ENCODE results near the gene KRTAP2-1. TPM values are rescaled to one million over a fixed set of nuclear protein-coding genes. Genes with fewer than 3 reads are reported as not detected.

The KRTAP2-1 gene
- total RNA-seq, 1 experiment from 2014 or later: not detected

- no peak overlapping the region for H3K4me3 Mint-ChIP-seq (ENCODE audit: low read depth, unreplicated experiment)
- peaks cover 28% of the 10 kb centered on the region for H3K4me1 Mint-ChIP-seq (ENCODE audit: low read depth, unreplicated experiment)
- no peaks in the 10 kb centered on the region for H3K27me3 Mint-ChIP-seq (ENCODE audit: unreplicated experiment)
- DNase-seq: no peak
- H3K36me3 Mint-ChIP-seq (ENCODE audit: insufficient read depth, unreplicated experiment): no peaks in the 10 kb centered on the region
- H3K27ac Mint-ChIP-seq (ENCODE audit: unreplicated experiment): no peak overlapping the region
- intact Hi-C loops (cut with micrococcal nuclease; ENCODE audit: unreplicated experiment): no loop called here
- no peak for TF ChIP-seq CTCF (IDR thresholded peaks at IDR 0.05; ENCODE audit: unreplicated experiment)
- no TSS peak for BruUV-seq (replicated peaks)
- peaks cover 3% of the 10 kb centered on the region for H3K9me3 Mint-ChIP-seq (ENCODE audit: low read depth, unreplicated experiment)
- CTCF ChIA-PET: interaction anchor here (0.6 to 1.6 kb wide), 3 partner anchors 8 to 488 kb away, joined by 3 to 7 read pairs (median 3); partner anchors contain the start of gene KRTAP1-5
These were observed 28.6 kb downstream of the KRTAP2-1 start for GRCh38 chr17:41018541-41018940.

GRCh38 chr17:41016578-41017215 lies 30.4 kb downstream of the KRTAP2-1 start:
- Mint-ChIP-seq H3K27me3 (ENCODE audit: unreplicated experiment) (no peaks in the 10 kb centered on the region), H3K36me3 (ENCODE audit: insufficient read depth, unreplicated experiment) (no peaks in the 10 kb centered on the region), H3K27ac (ENCODE audit: unreplicated experiment) (no peak overlapping the region), H3K4me3 (ENCODE audit: low read depth, unreplicated experiment) (no peak overlapping the region), H3K4me1 (ENCODE audit: low read depth, unreplicated experiment) (peaks cover 39% of the 10 kb centered on the region), H3K9me3 (ENCODE audit: low read depth, unreplicated experiment) (no peaks in the 10 kb centered on the region)
- intact Hi-C loops (cut with micrococcal nuclease; ENCODE audit: unreplicated experiment): no loop called here
- no peak for TF ChIP-seq CTCF (IDR thresholded peaks at IDR 0.05; ENCODE audit: unreplicated experiment)
- CTCF ChIA-PET: interaction anchor here (0.6 to 1.8 kb wide), 4 partner anchors 42 to 81 kb away, joined by 3 to 5 read pairs (median 4); no protein-coding TSS in a partner anchor
- no peak for DNase-seq
- BruUV-seq (replicated peaks): no TSS peak

GRCh38 chr17:41015454-41015853 lies 31.7 kb downstream of the KRTAP2-1 start:
- Mint-ChIP-seq H3K27me3 (ENCODE audit: unreplicated experiment) (no peaks in the 10 kb centered on the region), H3K4me1 (ENCODE audit: low read depth, unreplicated experiment) (peaks cover 50% of the 10 kb centered on the region)

GRCh38 chr17:41013606-41014005 lies 33.5 kb downstream of the KRTAP2-1 start:
- no peak for DNase-seq
- CTCF ChIA-PET: interaction anchor here (0.6 to 2.2 kb wide), 11 partner anchors 12 to 505 kb away, joined by 3 to 6 read pairs (median 3); partner anchors contain the start of gene KRTAP2-3
- no TSS peak for BruUV-seq (replicated peaks)
- no peaks in the 10 kb centered on the region for H3K36me3 Mint-ChIP-seq (ENCODE audit: insufficient read depth, unreplicated experiment)
- H3K9me3 Mint-ChIP-seq (ENCODE audit: low read depth, unreplicated experiment): peaks cover 4% of the 10 kb centered on the region
- peaks cover 59% of the 10 kb centered on the region for H3K4me1 Mint-ChIP-seq (ENCODE audit: low read depth, unreplicated experiment)
- no peak overlapping the region for H3K4me3 Mint-ChIP-seq (ENCODE audit: low read depth, unreplicated experiment)
- intact Hi-C loops (cut with micrococcal nuclease; ENCODE audit: unreplicated experiment): no loop called here
- TF ChIP-seq CTCF (IDR thresholded peaks at IDR 0.05; ENCODE audit: unreplicated experiment): no peak
- H3K27ac Mint-ChIP-seq (ENCODE audit: unreplicated experiment): no peak overlapping the region
- no peaks in the 10 kb centered on the region for H3K27me3 Mint-ChIP-seq (ENCODE audit: unreplicated experiment)

More at GRCh38 chr17:41015454-41015853, 31.7 kb downstream of the KRTAP2-1 start:
- CTCF ChIA-PET: interaction anchor here (0.6 to 2.2 kb wide), 5 partner anchors 45 to 80 kb away, joined by 3 to 6 read pairs (median 4); no protein-coding TSS in a partner anchor
- H3K27ac Mint-ChIP-seq (ENCODE audit: unreplicated experiment): no peak overlapping the region
- BruUV-seq (replicated peaks): no TSS peak
- TF ChIP-seq CTCF (IDR thresholded peaks at IDR 0.05; ENCODE audit: unreplicated experiment): no peak
- H3K36me3 Mint-ChIP-seq (ENCODE audit: insufficient read depth, unreplicated experiment): no peaks in the 10 kb centered on the region
- intact Hi-C loops (cut with micrococcal nuclease; ENCODE audit: unreplicated experiment): no loop called here
- DNase-seq: no peak
- H3K9me3 Mint-ChIP-seq (ENCODE audit: low read depth, unreplicated experiment): peaks cover 4% of the 10 kb centered on the region
- H3K4me3 Mint-ChIP-seq (ENCODE audit: low read depth, unreplicated experiment): no peak overlapping the region

Data from Calu3 (cell line).